ENCODE data around the gene USP20.

GRCh38 chr9:129900263-129901027, 65.2 kb downstream of the USP20 start:
- no peak for TF ChIP-seq EZH2 (IDR thresholded peaks at IDR 0.05)
- no peak for TF ChIP-seq CTCF (IDR thresholded peaks at IDR 0.05)

All from neural progenitor cell (in vitro differentiated cells).